PC-3 (cell line): ENCODE data around the gene ERG28. TPM values are rescaled to one million over a fixed set of nuclear protein-coding genes. Genes with fewer than 3 reads are reported as not detected.

Source experiments
- ATAC-seq: fragments of 200-7000 bp; cut with Tn5 transposase; 2 replicates; pipeline ENCODE4 v1.9.1; 2020; ENCODE audit warnings: mild to moderate bottlenecking, moderate library complexity
- BruUV-seq: library from RNA; stranded (reverse); fragments of 400-500 nt; replicated peaks from 2 replicates; lab custom pipeline; 2021; lab: Mats Ljungman, UMichigan
- CTCF ChIA-PET: fragments of 300-600 bp; sonication (Branson Sonifier 250); formaldehyde crosslinking; loops from one replicate; lab custom pipeline; 2022; ENCODE audit warnings: antibody characterized with exemption; lab: Charles Lee
- POLR2A ChIA-PET: fragments of 300-600 bp; sonication (Branson Sonifier 250); formaldehyde crosslinking; loops from one replicate; lab custom pipeline; 2022; ENCODE audit warnings: antibody characterized with exemption; ENCODE audit not compliant: unreplicated experiment; lab: Charles Lee
- DNase-seq: peaks from one replicate; pipeline ENCODE4 v3.0.0-alpha.2; 2015
- H2AFZ ChIP-seq: fragments of 300-600 bp; sonication (generic); 2 replicates; pipeline ENCODE4 v1.6.0; 2016; ENCODE audit warnings: antibody characterized with exemption, low read length
- H3F3A ChIP-seq: fragments of 300-600 bp; sonication (generic); one replicate; pipeline ENCODE4 v1.6.0; 2017; ENCODE audit warnings: antibody characterized with exemption, low read length, control low read depth, mild to moderate bottlenecking; ENCODE audit not compliant: unreplicated experiment
- H3K27ac ChIP-seq: fragments of 300-600 bp; sonication (generic); 2 replicates; pipeline ENCODE4 v1.5.1; 2016; ENCODE audit warnings: mild to moderate bottlenecking, low read length
- H3K27me3 ChIP-seq: fragments of 300-600 bp; sonication (generic); 2 replicates; pipeline ENCODE4 v1.6.1; 2016; ENCODE audit warnings: low read length, mixed read lengths
- H3K36me3 ChIP-seq: fragments of 300-600 bp; sonication (generic); 2 replicates; pipeline ENCODE4 v1.6.1; 2016; ENCODE audit warnings: low read depth, mixed run types, low read length, mixed read lengths
- H3K4me1 ChIP-seq: fragments of 300-600 bp; sonication (generic); 2 replicates; pipeline ENCODE4 v1.5.1; 2016; ENCODE audit warnings: low read length; ENCODE audit not compliant: insufficient read depth
- H3K4me2 ChIP-seq: fragments of 300-600 bp; sonication (generic); 2 replicates; pipeline ENCODE4 v1.6.0; 2016; ENCODE audit warnings: low read length
- H3K4me3 ChIP-seq: fragments of 300-600 bp; sonication (generic); 2 replicates; pipeline ENCODE4 v1.5.1; 2016; ENCODE audit warnings: mild to moderate bottlenecking, low read length, mixed read lengths
- H3K79me2 ChIP-seq: fragments of 300-600 bp; sonication (generic); 2 replicates; pipeline ENCODE4 v1.6.1; 2017; ENCODE audit warnings: low read length, mixed read lengths
- H3K9ac ChIP-seq: fragments of 300-600 bp; sonication (generic); 2 replicates; pipeline ENCODE4 v1.6.0; 2016; ENCODE audit warnings: mild to moderate bottlenecking, low read length
- H3K9me2 ChIP-seq: fragments of 300-600 bp; sonication (generic); replicated peaks from 2 replicates; pipeline ENCODE4 v1.6.1; 2016; ENCODE audit warnings: mixed run types, low read length, mixed read lengths
- H3K9me3 ChIP-seq: fragments of 300-600 bp; sonication (generic); 2 replicates; pipeline ENCODE4 v1.6.1; 2016; ENCODE audit warnings: low read length, mixed read lengths
- H4K20me1 ChIP-seq: fragments of 300-600 bp; sonication (generic); 2 replicates; pipeline ENCODE4 v1.6.1; 2016; ENCODE audit warnings: low read length, mixed read lengths
- CTCF ChIP-seq: fragments of 300-600 bp; sonication (generic); conservative IDR thresholded peaks from 2 replicates; pipeline ENCODE4 v1.5.1; 2017; ENCODE audit warnings: antibody characterized with exemption, low read depth, mild to moderate bottlenecking, low read length
- EZH2 ChIP-seq: fragments of 300-600 bp; sonication (generic); IDR thresholded peaks from one replicate; pipeline ENCODE4 v1.6.1; 2017; ENCODE audit warnings: antibody characterized with exemption, mild to moderate bottlenecking, low read length; ENCODE audit not compliant: unreplicated experiment
- EZH2phosphoT487 ChIP-seq: fragments of 300-600 bp; sonication (generic); IDR thresholded peaks from 2 replicates; pipeline ENCODE4 v1.6.1; 2018; ENCODE audit warnings: mild to moderate bottlenecking, antibody characterized with exemption, low read length, borderline replicate concordance
- intact Hi-C: fragments of 100-400 bp; cut with micrococcal nuclease; formaldehyde crosslinking; loops from 2 replicates; pipeline ENCODE4 v1.9.0; 2023
- total RNA-seq: library from RNA; depleted of rRNA; stranded (reverse); fragments of >200 nt; gene quantifications from 2 replicates; pipeline ENCODE4 v1.2.3, GENCODE V29; 2014

ERG28 gene
- total RNA-seq, 1 experiment from 2014 or later, result 13.9 TPM

- Histone ChIP-seq H3K9me3 (no peaks in the 10 kb centered on the region), H3K27ac (no peak overlapping the region), H3K36me3 (peaks cover 4% of the 10 kb centered on the region), H3K4me2 (no peak overlapping the region), H3K9me2 (no peaks in the 10 kb centered on the region), H3K79me2 (no peaks in the 10 kb centered on the region), H3F3A (no peaks in the 10 kb centered on the region), H3K27me3 (no peaks in the 10 kb centered on the region), H3K4me1 (peaks cover 6% of the 10 kb centered on the region; the same call in 1 of the 2 replicates), H4K20me1 (no peaks in the 10 kb centered on the region), H2AFZ (no peak overlapping the region), H3K9ac (no peak overlapping the region), H3K4me3 (no peak overlapping the region)
- DNase-seq (peak; percentile 26), ATAC-seq (no peak)
- BruUV-seq, result no TSS peak
- POLR2A ChIA-PET, result no interaction called here
- CTCF ChIA-PET, result no interaction called here
- TF ChIP-seq EZH2phosphoT487, result no peak
- TF ChIP-seq CTCF, result peak; percentile 44; the same call in 1 of the 2 replicates
- no peak for TF ChIP-seq EZH2
- intact Hi-C loops, result no loop called here
Measured at GRCh38 chr14:75675265-75675960, 14.7 kb upstream of the ERG28 start.

GRCh38 chr14:75673345-75674035 lies 12.8 kb upstream of the ERG28 start:
- Histone ChIP-seq H3K4me2 (no peak overlapping the region), H3K9ac (no peak overlapping the region), H3F3A (no peaks in the 10 kb centered on the region), H3K9me3 (no peaks in the 10 kb centered on the region), H3K79me2 (no peaks in the 10 kb centered on the region), H4K20me1 (no peaks in the 10 kb centered on the region), H3K36me3 (peaks cover 18% of the 10 kb centered on the region), H2AFZ (no peak overlapping the region), H3K9me2 (no peaks in the 10 kb centered on the region), H3K4me3 (no peak overlapping the region), H3K27me3 (no peaks in the 10 kb centered on the region), H3K27ac (no peak overlapping the region), H3K4me1 (peaks cover 6% of the 10 kb centered on the region; the same call in 1 of the 2 replicates)
- DNase-seq, result no peak
- TF ChIP-seq EZH2phosphoT487, result no peak
- no peak for TF ChIP-seq EZH2
- TF ChIP-seq CTCF, result no peak
- ChIA-PET CTCF (no interaction called here), POLR2A (interaction anchor here (0.6 kb wide), 1 partner anchor 425 kb away, joined by 4 read pairs; no protein-coding TSS in a partner anchor)
- intact Hi-C loops, result no loop called here
- ATAC-seq, result no peak
- no TSS peak for BruUV-seq
